ENCODE measurements around the gene WASF2. TPM values are rescaled to one million over a fixed set of nuclear protein-coding genes. Genes with fewer than 3 reads are reported as not detected.
"Not testable (repeated sequence)": the region's sequence is repeated elsewhere in the genome, so short reads cannot be mapped to it uniquely, and the experiment has no call there.

The WASF2 gene
- total RNA-seq, 1 donor from 2014 or later: 58.9 TPM

GRCh38 chr1:27504588-27505419 lies 14.8 kb upstream of the WASF2 start:
- Histone ChIP-seq H3K27ac (peak overlapping the region; percentile 96), H3K36me3 (no peaks in the 10 kb centered on the region), H3K4me1 (peaks cover 46% of the 10 kb centered on the region), H3K27me3 (no peaks in the 10 kb centered on the region), H3K9me3 (no peaks in the 10 kb centered on the region), H3K4me3 (no peak overlapping the region)
- peak in 1 of 2 donors; percentile 91 for DNase-seq (ENCODE audit: extremely low spot score in 2 of 2)
- intact Hi-C loops (cut with DNase I): no loop called here
- no peak for TF ChIP-seq POLR2A (IDR thresholded peaks at IDR 0.05)
- TF ChIP-seq, protein P1, sequence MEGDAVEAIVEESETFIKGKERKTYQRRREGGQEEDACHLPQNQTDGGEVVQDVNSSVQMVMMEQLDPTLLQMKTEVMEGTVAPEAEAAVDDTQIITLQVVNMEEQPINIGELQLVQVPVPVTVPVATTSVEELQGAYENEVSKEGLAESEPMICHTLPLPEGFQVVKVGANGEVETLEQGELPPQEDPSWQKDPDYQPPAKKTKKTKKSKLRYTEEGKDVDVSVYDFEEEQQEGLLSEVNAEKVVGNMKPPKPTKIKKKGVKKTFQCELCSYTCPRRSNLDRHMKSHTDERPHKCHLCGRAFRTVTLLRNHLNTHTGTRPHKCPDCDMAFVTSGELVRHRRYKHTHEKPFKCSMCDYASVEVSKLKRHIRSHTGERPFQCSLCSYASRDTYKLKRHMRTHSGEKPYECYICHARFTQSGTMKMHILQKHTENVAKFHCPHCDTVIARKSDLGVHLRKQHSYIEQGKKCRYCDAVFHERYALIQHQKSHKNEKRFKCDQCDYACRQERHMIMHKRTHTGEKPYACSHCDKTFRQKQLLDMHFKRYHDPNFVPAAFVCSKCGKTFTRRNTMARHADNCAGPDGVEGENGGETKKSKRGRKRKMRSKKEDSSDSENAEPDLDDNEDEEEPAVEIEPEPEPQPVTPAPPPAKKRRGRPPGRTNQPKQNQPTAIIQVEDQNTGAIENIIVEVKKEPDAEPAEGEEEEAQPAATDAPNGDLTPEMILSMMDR (IDR thresholded peaks at IDR 0.05): no peak
- TF ChIP-seq POLR2AphosphoS5 (IDR thresholded peaks at IDR 0.05; ENCODE audit: insufficient read depth in 1 of 2, low read depth in 1 of 2): peak in 1 of 2 donors; percentile 65

GRCh38 chr1:27503844-27504587 lies 14.0 kb upstream of the WASF2 start:
- DNase-seq (ENCODE audit: extremely low spot score in 2 of 2): no peak
- Histone ChIP-seq H3K36me3 (no peaks in the 10 kb centered on the region), H3K9me3 (no peaks in the 10 kb centered on the region), H3K4me3 (peak overlapping the region in 1 of 2 donors; percentile 15), H3K27ac (peak overlapping the region; percentile 96), H3K27me3 (no peaks in the 10 kb centered on the region), H3K4me1 (peaks cover 39% of the 10 kb centered on the region)
- intact Hi-C loops (cut with DNase I): no loop called here
- TF ChIP-seq, protein P1 (IDR thresholded peaks at IDR 0.05): no peak
- TF ChIP-seq POLR2A (IDR thresholded peaks at IDR 0.05) (no peak), POLR2AphosphoS5 (IDR thresholded peaks at IDR 0.05; ENCODE audit: insufficient read depth in 1 of 2, low read depth in 1 of 2) (no peak)

- no peak overlapping the region for H3K4me3 ChIP-seq
- H3K9me3 ChIP-seq: no peaks in the 10 kb centered on the region
- no peak for TF ChIP-seq POLR2AphosphoS5 (IDR thresholded peaks at IDR 0.05; ENCODE audit: insufficient read depth in 1 of 2, low read depth in 1 of 2)
- TF ChIP-seq, protein P1 (IDR thresholded peaks at IDR 0.05): no peak
- no peak for TF ChIP-seq POLR2A (IDR thresholded peaks at IDR 0.05)
- peak overlapping the region; percentile 96 for H3K27ac ChIP-seq
- H3K4me1 ChIP-seq: peaks cover 38% of the 10 kb centered on the region
- no peaks in the 10 kb centered on the region for H3K27me3 ChIP-seq
- intact Hi-C loops (cut with DNase I): no loop called here
- no peak for DNase-seq (ENCODE audit: extremely low spot score in 2 of 2)
- H3K36me3 ChIP-seq: no peaks in the 10 kb centered on the region
These were observed 13.1 kb upstream of the WASF2 start for GRCh38 chr1:27503033-27503432.

DNA sequence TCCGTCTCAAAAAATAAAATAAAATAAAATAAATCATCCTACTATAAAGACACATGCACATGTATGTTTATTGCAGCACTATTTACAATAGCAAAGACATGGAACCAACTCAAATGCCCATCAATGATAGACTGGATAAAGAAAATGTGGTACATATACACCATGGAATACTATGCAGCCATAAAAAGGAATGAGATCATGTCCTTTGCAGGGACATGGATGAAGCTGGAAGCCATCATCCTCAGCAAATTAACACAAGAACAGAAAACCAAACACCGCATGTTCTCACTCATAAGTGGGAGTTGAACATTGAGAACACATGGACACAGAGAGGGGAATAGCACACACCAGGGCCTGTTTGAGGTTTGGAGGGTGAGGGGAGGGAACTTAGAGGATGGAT lies 11.2 kb upstream of the WASF2 start:
- H3K4me1 ChIP-seq: peaks cover 34% of the 10 kb centered on the region
- DNase-seq (ENCODE audit: extremely low spot score in 2 of 2); H3K9me3 ChIP-seq; H3K36me3 ChIP-seq; intact Hi-C loops (cut with DNase I); H3K27me3 ChIP-seq; H3K27ac ChIP-seq; H3K4me3 ChIP-seq: not testable (repeated sequence)

DNA sequence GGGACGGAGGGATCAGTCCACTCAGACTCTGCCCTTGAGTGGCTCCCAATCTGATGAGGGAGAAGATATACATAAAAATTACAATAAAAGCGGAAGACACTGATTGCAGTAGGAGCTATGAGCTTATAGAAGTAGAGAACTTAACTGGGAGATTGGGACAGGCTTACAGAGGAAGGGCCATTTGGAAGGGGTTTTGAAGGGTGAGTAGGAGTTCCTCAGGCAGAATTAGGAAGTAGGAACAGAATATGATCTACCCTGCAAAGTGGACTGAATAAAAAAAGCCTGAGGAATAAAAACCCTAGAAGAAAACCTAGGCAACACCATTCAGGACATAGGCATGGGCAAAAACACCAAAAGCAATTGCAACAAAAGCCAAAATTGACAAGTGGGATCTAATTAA lies 9.2 kb upstream of the WASF2 start:
- Histone ChIP-seq H3K9me3 (no peaks in the 10 kb centered on the region), H3K4me1 (peaks cover 18% of the 10 kb centered on the region), H3K36me3 (no peaks in the 10 kb centered on the region), H3K27me3 (no peaks in the 10 kb centered on the region), H3K4me3 (no peak overlapping the region), H3K27ac (no peak overlapping the region)
- DNase-seq (ENCODE audit: extremely low spot score in 2 of 2): no peak
- intact Hi-C loops (cut with DNase I): no loop called here
- TF ChIP-seq, protein P1 (IDR thresholded peaks at IDR 0.05): no peak
- TF ChIP-seq POLR2AphosphoS5 (IDR thresholded peaks at IDR 0.05; ENCODE audit: insufficient read depth in 1 of 2, low read depth in 1 of 2) (no peak), POLR2A (IDR thresholded peaks at IDR 0.05) (no peak)

Measured in vagina (tissue), 2 donors.